NOMO-1 treated with DMSO at 0.1 percent for 48 hours (cell line): ENCODE data around the gene MINK1.
A peak's percentile ranks its signal among the peaks of the same experiment; 100 is the strongest.
"Not testable (repeated sequence)": the region's sequence is repeated elsewhere in the genome, so short reads cannot be mapped to it uniquely, and the experiment has no call there.

Experiments
- DNase-seq: peaks from one replicate; lab custom pipeline; 2025; ENCODE audit not compliant: unreplicated experiment; lab: John Stamatoyannopoulos, UW

The MINK1 gene

DNA sequence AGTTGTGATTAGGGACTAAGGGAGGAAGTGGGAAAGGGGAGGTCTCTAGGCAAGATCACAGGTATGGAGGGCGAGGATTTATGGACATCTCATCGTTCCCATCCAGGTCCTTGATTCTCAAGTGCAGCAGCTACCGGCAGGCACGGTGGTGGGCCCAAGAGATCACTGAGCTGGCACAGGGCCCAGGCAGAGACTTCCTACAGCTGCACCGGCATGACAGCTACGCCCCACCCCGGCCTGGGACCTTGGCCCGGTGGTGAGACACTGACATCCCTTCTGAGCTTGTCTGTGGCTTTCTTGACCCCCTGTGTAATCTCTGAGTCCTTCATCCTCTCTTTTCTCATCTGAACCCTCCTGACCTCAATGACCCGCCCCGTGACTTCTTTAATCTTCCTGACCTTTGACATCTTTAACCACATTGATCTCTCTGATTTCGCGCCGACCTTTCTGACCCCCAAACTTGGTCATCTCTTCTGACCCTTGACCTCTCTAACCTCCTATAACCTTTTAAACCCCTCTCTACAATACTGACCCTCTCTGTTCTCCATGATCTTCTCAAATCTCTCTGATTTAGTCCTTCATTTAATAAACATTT lies 22.3 kb upstream of the MINK1 start:
- DNase-seq, result no peak

DNA sequence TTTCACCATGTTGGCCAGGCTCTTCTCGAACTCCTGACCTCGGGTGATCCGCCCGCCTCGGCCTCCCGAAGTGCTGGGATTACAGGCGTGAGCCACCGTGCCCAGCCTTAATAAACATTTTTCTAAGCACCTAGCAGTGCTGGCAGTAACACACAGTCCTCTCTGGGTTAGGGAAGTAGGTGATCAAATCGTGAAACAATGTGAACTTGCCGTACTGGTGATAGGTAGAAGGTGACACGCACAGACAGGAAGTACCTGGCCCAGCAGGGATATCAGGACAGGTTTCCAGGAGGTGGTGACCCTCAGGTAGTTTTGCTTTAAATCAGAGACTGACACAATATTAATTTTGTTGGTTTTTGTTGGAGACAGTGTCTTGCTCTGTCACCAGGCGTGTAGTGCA lies 21.7 kb upstream of the MINK1 start:
- DNase-seq, result no peak

DNA sequence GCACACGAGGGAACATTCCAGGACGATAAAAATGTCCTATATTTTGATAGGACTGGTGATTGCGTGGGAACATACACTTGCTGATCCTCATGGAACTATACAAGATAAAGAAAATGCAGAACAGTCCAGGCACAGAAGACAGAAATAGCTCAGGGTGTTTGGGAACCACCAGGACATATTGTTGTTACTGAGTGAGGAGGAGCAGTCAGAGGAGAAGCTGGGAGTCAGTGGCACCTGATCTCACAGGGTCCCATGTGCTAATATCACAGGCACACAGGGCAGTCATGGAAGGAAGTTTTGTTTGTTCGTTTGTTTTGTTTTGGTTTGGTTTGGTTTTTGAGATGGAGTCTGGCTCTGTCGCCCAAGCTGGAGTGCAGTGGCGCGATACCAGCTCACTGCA lies 20.4 kb upstream of the MINK1 start:
- no peak for DNase-seq

DNA sequence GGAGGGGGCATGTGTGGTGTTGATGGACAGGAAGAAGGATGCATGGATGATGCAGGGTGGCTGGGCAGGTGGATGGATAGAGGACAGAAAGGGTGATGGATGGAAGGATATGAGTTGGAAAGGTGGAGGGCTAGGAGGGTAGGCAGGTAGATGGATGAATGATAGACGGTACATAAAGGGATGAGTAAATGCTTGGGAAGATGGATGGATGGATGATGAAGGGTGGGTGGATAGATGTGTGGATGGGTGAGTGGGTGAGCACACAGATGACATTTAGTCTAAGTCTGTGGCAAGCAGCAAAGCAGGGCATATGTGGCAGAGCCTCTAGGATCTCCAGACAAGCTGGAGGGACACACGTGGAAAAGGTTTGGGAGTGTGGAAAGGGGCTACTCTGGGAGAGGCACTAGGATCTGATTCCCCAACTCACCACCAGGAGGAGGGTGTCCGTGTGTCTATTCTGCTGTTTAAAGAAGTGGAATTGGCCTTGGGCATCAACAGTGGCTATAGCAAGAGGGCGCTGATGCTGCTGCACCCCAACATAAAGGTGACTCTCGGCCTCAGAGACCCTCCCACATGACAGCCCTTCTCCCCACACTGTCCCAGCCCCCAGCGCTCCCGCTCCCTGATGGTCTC lies 18.0 kb upstream of the MINK1 start:
- no peak for DNase-seq

DNA sequence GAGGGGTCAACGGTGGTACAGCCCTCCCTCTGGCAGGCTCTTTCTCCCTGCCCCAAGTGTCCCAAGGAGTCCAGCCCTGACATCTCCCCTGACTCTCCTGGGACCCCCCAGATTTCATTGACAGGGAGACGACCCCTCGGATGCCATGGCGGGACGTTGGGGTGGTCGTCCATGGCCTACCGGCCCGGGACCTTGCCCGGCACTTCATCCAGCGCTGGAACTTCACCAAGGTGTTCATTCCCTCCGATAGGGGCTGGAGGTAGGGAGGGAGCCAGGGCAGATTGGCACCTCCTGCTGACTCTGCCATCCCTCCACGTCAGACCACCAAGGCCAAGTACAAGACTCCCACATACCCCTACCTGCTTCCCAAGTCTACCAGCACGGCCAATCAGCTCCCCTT lies 16.3 kb upstream of the MINK1 start:
- DNase-seq, result no peak

DNA sequence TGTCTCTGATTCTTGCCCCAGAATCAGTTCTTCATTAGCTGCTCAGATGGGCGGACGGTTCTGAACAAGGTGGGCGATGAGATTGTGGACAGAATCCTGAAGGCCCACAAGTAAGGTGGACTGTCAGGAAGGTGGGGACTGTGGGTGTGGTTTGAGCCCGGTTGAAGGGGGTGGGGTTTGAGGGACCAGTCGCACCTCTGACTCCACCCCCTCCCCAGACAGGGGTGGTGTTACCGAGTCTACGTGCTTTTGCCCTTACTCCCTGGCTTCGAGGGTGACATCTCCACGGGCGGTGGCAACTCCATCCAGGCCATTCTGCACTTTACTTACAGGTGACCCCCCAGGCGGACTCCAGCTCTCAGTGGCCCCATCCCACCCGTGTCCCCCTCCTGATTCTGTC lies 14.9 kb upstream of the MINK1 start:
- DNase-seq, result no peak

DNA sequence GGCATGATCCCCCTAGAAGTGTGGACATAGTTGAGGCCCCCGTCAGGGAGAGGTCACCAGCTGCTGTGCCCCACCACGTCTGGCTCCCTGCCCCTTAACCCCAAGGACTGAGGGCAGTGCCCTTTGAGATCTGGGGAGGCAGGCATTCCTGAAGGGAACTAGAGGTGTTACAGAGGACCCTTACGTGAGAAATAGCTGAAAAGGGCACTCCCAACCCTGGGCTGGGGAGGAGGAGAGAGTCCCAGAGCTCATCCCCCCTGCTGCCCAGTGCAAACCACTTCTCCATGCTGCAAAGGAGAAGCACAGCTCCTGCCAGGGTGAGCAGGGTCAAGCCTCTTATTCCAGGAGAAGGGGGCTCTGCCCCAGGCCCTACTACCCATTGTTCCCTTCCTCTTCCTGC lies 10.3 kb upstream of the MINK1 start:
- DNase-seq, result no peak

DNA sequence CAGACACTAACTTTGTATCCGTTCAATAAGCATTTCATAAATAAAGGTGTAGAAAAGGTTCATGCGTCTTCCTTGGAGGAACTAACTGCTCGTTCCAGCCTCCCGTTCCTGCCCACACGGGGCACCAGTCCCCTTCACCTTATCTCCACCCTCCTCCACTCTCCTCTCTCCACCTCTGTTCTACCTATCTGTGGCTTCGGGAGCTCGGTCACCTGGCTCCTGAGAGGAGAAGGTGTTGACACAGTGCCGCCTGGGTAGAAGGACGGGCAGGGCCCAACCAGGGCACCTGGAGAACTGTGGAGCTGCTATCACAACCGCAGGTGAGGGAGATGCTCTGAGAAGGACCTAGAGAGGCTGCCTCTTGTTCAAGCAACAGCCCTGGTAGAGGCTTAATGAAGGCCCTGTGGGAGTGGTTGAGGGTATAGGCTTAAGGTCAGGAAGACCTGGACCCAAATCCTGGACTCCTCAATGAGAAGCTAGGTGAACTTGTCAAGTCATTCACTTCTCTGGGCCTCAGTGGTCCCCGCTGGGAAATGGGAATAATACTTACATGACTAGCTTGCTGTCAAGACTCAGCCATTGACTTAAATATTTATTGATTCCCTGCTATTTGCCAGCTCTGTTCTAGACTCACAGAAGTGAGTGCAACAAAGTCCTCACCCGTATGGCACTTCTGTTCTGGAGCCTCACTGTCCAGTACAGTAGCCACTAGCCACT lies 9.6 kb upstream of the MINK1 start:
- no peak for DNase-seq

DNA sequence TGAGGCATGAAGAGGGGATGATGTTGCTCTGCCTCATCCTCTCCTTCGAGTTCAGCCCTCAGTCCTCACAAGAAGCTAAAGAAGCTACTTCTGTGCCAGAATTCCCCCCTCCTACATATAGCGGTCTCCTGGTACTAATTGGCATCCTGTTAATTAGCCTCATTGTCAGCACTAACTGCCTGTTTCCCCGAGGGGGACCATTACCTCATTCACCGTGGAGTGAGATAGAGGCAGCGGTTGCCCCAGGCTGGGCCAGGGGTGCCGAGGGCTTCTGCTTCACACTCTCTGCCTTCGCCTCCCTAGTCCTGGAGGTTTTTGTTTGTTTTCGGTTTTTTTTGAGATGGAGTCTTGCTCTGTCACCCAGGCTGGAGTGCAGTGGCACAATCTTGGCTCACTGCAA lies 5.7 kb upstream of the MINK1 start:
- no peak for DNase-seq

DNA sequence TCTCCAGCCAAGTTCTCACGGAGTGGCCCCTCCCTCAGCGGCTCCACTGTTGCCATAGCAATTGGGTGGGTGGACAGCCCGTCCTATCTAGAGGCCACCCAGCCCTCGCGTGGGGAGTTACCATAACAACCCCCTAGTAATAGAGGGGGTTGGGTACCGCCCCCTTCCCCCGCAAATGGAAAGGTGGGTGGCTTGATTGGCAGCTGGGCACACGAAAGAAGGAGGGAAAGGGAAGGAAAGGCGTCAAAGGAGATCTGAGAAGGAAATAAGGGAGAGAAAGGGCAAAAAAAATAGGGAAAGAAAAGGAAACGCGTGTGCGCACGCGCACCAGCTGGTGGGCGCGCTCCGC lies 337 bp upstream of the MINK1 start:
- not testable (repeated sequence) for DNase-seq

DNA sequence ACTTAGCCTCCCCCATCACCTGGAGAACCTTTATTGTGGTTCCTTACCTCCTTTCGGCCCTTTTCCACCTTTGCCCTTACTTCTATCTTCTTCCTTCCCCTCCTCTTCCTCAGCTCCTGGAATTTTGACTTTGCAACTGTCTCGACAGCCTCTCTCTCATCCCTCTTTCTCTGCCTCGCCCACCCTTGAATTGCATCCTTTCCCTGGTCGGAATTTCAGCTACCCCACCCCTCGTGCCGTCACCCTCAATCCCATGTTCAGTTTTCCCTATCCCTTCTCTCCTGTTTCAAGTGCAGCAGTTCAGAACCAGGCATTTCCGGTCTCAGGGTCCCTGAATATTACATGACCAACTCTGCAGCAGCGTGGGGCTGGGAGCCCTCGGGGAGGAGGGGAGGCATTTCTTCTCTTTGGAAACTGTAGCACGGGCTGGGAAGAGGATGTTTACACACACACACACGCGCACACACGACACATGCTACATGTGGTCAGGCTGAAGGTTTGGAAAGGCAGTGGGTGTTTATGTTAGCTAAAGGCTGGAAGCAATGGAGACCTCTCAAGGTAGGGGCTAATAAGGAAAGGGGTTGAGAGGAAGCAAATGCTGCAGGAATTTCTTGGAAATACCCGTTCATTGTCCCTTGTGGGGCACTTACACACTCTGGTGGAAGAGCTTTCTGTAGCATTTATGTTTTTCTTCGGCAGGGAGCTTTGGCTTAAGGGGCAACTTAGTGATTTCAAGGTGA lies 971 bp downstream of the MINK1 start:
- DNase-seq, result peak; percentile 18

DNA sequence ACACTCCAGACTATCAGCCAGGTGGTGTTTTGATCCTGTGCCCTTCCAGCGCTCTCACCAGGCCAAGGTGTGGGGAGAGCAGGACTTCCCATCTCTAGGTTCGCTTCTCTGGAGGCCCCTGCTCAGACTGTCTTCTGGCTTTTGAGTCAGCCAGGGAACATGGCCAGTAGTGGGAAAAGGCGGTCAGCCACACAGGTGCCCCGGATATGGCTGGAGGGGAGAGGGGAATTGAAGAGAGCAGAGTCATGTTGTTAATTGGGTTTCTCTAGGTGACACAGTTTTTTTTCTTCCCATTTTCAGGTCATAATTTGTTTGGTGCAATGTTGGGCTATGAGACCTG lies 1.5 kb downstream of the MINK1 start:
- no peak for DNase-seq

DNA sequence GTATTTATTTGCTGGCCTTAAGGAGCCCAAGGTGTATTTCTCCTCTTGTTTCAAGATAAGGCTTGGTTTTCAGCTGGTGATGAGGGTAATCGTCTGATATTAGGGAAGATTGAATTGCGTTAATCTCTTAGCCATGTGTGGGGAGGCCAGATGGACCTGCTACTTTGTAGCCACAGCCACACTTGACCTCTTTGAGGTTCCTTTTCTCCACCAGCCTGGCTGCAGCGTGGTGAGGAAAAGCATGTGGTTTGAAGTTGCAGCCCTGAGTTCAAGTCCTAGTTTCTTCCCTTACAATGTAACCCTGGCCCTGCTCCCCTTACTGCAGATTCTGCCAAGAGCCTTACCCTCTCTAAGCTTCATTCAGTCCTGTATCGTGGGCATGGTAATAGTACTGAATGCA lies 3.1 kb downstream of the MINK1 start:
- no peak for DNase-seq

DNA sequence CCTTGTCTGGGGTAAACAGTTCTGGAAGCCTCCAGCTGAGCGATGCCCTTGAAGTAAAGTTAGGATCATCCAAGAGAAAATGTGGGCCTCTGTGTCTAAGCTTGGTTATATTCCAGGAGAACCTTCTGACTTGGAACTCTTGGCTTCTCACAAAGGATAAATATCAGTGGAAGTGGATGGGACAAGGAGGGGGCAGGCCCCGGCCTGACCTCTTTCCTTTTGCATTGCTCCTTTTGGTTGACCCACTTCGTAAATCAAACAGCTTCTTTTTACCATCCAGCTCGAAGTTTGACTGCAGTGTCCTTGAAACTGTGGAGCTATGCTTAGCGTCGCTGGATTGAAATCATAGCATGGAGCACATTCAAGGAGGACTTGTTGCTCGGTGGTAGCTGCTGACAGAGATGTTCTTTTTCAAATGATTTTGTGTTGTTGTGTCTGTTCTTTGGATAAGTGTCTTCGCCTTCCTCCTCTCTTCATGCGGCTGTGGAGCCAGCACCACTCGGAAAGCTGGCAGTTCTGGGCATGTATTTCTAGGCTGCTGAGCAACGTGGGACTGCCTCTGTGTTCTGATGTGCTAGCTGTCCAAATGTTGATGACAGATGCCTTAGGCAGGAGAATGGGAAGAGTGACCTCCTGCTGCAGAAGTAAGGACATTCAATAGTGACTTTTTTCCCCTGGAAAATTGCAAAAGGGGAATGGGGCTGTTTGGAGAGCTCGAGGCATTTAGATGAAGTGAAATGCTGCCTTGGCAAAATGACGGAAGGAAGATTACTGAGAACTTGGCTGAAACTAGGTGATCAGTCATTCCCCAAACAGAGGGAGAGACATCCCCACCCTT lies 4.5 kb downstream of the MINK1 start:
- no peak for DNase-seq

DNA sequence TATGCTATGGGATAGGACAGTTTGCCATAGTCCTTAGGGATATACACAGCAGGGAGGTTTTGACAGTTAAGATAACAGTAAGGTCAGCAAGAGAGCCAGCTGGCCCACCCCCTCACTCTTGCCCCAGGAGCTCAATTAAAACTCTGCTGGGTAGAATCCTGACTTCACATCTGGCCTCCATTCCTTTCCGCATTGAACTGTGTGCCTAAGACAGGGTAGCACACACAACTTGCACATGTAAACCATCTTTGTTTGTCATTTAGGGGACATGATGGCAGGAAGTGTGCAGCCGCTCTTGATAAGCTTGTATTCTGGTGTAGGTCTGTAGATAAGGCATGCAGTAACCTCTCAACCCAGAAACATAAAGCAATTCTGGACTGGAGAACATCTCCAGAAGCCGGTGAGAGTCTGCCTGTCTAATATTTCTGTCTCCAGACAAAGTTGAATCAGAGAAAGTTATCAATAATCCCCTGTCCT lies 5.2 kb downstream of the MINK1 start:
- no peak for DNase-seq

DNA sequence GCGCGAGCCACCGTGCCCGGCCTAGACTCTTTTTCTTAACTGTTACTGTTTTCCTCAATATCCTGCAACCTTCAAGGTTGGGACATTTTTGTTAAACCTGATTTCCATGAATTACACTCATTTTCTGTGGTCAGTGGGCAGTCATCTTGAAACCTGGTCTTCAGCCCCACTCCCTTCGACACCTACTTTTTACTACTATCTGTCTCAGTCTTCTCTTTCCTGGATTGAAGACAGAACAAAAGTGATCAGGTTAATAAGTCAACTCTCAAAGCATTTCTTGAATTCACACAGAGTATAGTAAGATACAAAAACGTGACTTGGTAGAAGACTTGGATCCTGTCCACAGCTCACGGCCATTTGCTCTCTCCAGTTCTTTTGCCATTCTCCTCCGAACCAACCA lies 6.1 kb downstream of the MINK1 start:
- DNase-seq, result no peak

DNA sequence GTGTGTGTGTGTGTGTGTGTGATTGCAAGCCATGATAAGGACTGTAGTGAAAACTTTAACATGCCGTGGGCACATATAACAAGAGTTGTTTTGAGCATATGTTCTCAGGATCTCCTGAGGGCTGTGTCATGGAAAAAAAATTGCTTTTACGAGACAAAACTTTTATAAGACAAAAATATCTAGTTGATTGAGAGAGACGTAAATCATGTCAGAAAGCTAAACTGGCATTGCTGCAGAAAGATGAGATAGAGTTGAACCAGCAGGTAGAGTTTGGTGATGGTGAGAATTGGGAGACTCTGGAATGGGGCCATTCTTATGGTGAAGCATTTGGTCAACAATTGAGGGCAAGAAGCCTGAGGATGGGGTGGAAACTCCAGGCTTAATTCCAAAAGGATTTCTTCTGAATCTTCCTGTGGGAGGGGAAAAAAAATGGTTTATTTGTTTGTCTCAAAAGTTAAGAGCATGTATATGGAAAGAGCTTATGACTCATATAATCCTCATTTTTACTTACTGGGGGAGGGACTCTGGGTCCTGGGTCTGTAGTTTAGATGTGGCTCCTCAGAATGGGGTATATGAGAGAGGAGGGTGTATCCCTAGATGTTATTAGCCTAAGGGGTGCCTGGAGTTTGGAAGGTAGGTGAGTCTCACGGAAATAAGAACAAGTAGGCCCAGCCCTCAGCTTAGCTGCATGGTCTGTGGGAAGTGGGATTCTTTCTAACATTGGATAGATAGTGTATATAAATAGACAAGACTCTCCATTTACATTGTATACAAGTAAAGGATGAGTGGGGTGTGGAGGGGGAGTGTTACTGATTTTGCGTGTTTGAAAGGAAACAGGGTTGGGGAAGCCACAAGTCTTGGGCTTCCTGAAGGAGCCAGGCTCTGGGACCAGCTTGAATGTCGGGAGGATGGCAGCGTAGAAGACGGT lies 7.1 kb downstream of the MINK1 start:
- DNase-seq, result no peak

DNA sequence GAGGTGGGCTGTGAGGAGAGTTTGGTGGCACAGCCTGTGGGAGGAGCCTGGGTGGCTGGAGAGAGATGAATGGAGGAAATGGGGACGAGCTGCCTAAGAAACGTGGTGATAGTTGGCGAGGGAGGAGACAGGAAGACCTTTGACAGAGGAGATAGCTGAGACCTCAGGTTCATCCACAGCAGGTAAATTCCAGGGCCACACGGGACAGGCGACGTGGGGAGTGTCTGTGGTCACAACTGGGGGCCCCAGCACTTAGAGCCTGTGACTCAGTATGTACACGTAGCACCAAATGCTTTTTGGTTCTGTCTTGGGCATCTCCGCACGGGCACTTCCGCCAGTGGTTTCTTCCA lies 7.7 kb downstream of the MINK1 start:
- DNase-seq, result no peak

DNA sequence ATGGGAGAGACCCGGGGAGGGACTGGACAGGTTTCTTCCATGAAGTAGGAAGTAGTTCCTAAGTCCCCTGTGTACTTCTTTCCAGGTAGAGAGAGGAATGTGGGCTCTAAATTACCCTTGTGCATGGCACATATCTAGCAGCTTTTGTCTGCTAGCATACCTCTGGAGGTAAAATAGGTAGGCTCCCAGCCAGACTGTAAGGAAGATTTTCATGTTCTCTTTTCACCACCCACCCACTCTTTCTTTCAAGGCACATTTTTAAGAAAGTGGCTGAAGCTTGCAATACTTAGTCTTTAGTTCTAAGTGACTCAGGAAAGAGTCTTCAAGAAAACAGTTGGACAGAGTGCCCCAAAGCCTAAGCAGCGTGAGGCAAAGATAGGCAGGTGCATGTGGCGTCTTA lies 9.2 kb downstream of the MINK1 start:
- DNase-seq, result no peak

DNA sequence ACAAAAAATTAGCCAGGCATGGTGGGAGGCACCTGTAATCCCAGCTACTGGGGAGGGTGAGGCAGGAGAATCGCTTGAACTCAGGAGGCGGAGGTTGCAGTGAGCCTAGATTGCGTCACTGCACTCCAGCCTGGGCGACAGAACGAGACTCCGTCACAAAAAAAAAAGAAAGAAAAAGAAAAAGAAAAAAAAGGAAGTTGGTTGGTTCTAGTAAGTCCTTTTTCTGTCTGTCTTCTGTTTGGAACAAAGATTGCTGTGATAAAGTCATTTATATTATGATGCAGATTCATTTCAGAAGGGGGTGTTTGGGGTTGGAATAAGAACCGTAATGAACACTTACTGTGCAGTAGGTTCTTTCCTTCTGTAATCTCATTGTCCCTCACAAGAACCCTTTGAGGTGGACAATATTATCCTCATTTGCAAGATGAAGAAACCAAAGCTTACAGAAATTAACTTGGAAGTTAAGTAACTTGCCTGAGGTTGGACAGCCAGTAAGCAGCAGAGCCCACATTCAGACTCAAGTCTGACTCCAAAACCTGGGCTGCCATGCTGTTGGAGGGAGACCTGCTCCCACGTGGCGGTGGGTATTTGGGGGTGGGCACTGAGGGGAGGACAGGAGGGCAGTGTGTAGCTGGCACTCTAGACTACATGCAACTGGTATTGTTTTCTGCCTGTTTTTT lies 10.3 kb downstream of the MINK1 start:
- DNase-seq, result peak; percentile 73
